GF-D8 (cell line): ENCODE measurements around the gene CSF2RB.

Experiments
- DNase-seq: peaks from one replicate; lab custom pipeline; 2025; lab: John Stamatoyannopoulos, UW

CSF2RB gene

DNA sequence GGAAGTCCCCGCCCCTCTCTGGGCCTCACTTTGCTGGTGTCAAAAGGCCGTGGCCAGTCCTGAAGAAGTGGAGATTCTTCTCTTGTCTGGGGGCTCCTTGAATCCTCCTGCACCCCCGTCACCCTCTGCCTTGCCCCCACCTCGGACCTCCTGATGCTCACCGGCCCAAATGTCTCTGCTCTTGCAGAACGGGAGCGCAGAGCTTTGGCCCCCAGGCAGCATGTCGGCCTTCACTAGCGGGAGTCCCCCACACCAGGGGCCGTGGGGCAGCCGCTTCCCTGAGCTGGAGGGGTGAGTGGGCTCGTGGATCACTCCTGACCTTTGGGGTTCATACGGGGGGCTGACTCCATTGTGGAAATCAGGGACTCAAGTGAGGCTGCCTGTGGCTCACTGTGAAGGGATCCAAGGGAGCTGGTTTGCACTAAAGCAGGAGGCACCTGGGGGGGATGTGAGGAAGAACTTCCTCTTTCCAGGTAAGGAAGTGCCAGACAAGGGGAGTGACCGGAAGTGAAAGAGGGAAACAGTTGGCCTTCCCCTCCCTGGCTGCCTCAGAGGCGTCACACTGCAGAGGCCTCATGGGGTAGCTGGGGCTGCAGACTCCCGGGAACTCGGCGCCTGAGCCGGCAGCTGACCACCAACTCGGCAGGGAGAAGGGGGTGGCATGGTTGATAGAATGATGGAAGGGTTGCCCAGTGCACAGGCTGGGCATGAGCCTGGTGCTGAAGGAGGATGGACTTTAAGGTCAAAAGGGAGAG is 23.1 kb downstream of the CSF2RB start:
- peak; percentile 35 for DNase-seq

DNA sequence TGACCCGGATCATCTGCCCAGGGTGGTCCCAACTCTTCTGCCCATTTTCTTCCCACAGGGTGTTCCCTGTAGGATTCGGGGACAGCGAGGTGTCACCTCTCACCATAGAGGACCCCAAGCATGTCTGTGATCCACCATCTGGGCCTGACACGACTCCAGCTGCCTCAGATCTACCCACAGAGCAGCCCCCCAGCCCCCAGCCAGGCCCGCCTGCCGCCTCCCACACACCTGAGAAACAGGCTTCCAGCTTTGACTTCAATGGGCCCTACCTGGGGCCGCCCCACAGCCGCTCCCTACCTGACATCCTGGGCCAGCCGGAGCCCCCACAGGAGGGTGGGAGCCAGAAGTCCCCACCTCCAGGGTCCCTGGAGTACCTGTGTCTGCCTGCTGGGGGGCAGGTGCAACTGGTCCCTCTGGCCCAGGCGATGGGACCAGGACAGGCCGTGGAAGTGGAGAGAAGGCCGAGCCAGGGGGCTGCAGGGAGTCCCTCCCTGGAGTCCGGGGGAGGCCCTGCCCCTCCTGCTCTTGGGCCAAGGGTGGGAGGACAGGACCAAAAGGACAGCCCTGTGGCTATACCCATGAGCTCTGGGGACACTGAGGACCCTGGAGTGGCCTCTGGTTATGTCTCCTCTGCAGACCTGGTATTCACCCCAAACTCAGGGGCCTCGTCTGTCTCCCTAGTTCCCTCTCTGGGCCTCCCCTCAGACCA is 24.0 kb downstream of the CSF2RB start:
- no peak for DNase-seq

DNA sequence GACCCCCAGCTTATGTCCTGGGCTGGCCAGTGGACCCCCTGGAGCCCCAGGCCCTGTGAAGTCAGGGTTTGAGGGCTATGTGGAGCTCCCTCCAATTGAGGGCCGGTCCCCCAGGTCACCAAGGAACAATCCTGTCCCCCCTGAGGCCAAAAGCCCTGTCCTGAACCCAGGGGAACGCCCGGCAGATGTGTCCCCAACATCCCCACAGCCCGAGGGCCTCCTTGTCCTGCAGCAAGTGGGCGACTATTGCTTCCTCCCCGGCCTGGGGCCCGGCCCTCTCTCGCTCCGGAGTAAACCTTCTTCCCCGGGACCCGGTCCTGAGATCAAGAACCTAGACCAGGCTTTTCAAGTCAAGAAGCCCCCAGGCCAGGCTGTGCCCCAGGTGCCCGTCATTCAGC is 24.6 kb downstream of the CSF2RB start:
- no peak for DNase-seq

DNA sequence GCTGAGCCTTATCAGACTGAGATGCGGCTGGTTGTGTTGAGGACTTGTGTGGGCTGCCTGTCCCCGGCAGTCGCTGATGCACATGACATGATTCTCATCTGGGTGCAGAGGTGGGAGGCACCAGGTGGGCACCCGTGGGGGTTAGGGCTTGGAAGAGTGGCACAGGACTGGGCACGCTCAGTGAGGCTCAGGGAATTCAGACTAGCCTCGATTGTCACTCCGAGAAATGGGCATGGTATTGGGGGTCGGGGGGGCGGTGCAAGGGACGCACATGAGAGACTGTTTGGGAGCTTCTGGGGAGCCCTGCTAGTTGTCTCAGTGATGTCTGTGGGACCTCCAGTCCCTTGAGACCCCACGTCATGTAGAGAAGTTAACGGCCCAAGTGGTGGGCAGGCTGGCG is 25.5 kb downstream of the CSF2RB start:
- DNase-seq: no peak

DNA sequence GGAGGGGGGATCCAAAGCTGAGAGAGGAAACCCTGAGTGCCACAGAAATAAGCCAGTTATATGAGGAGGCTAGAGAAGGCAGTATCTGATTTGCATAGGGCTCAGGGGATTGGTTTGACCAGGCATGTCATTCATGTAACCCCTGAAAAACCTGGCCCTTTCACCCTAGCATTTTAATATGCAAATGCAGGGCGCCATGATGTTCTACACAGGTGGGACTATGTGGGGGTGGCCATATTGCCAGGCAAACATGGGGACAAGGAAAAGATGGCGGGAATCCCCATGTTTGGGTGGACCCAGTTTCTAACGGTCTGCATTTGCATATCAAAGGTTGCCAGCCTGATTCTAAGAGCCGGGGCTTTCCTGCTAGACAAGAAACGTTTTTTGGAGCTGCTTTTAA is 27.2 kb downstream of the CSF2RB start:
- DNase-seq: no peak

DNA sequence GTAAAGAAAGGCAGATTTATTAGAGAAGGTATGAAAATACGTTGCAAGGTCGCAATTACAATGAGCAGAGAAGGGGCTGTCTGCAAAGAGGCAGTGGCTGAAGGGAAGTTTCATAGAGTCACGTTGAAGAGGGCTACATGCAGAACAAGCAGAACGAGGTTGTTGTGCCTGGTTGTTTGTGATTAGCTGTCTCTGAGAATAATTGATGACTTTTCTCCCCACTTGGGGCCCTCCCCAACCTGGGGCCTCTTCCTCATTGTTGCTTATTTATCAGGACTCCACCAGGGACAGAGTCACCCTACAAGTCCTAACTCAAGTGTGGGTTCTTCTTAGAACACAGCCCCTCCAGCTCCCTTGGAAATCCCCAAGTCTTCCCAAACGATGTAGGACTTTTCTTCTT is 29.1 kb downstream of the CSF2RB start:
- no peak for DNase-seq

DNA sequence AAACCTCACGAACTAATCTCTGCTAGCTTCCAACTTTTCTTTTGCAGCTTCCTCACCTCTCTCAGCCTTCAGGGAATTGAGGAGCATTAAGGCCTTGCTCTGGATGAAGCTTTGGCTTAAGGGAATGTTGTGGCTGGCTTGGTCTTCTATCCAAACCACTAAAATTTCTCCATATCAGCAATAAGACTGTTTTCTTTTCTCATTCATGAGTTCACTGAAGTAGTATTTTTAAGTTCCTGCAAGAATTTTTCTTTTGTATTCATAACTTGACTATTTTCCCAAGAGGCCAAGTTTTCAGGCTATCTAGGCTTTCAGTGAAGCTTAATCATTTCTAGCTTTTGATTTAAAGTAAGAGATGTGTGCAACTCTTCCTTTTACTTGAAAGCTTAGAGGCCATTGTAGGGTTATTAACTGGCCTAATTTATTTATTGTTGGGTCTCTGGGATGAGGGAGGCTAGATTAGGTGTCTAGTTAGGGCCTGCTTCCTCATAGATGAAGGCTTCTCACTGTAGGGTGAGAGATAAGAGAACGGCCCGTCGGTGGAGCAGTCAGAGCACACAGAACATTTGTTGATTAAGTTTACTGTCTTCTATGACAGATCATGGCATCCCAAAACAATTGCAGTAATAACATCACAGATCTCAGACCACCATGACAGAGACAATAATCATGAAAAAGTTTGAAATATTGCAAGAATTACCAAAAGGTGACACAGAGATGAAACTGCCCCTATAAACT is 33.2 kb downstream of the CSF2RB start:
- DNase-seq: peak; percentile 31

DNA sequence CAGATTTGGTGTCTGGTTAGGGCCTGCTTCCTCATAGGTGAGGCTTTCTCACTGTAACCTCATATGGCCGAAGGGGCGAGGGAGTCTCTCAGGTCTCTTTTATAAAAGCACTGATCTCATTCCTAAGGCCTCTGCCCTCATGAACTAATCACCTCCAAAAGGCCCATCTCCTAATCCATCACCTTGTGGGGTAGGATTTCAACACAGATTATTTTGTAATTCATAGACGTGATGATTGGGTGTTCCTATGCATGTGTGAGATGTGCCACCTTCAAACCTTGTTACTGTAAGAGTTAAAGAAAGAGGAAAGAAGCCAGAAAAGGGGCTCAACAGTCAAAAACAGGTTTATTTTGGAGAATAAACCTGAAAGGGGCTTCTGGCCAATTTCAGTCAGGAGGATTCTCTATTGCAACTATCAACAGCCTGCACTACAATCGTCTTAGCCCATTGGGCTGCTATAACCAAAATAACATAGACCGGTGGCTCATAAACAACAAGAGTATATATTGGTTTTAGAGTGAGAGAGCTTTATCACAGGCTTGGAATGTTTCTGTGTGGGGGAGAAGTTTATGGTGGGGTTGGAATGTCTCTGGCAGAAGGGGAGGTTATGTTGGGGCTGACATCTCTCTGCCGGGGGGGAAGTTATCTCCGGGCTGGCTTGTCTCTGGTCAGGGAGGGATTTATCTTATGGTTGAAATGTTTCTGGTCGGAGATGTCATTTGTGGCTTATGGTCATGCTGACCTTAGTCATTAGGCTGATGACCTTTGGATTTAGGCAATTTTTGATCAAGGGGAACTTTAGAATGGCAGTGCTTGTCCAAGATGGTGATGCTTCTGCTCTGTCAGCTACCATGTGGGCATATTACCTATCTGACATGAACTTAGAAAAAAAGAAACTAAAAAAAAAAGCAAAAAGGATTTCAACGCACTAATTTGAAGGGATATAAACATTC is 35.1 kb downstream of the CSF2RB start:
- no peak for DNase-seq

DNA sequence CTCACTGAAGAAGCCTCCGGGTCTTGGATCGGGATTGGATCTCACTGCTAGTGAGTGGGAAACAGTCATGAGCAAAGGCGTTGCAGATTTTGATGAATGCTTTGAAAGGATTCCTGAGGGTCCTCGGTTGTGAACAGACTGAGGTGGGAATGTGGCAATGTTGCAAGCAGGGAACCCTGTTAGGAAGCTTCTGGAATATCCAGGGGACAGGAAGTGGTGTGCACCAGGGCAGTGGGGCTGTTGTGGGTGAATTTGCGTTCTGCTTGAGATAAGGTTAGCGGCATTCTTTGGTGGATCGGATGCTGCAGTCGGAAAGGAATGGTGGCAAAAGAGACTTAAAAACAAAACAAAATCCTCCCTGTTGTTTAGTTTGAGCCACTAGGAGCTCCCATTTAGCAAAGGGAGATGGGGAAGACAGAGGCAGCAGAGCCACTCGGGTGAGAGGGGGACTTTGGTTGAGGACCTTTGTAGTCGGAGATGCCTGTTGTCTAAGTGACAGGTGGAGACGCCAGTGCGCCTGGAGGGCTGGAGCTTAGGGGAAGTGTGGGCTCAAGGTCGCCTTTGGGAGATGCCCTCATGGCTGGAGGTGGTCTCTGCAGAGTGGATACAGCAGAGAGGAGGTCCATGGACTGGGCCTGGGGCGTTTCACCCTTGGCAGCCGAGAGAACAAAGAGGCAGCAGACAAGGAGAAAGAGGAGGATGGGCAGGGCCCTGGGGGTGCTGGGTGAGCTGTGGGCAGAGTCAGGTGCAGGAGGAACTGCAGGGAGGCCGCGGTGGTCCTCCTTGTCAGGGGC is 37.6 kb downstream of the CSF2RB start:
- no peak for DNase-seq

DNA sequence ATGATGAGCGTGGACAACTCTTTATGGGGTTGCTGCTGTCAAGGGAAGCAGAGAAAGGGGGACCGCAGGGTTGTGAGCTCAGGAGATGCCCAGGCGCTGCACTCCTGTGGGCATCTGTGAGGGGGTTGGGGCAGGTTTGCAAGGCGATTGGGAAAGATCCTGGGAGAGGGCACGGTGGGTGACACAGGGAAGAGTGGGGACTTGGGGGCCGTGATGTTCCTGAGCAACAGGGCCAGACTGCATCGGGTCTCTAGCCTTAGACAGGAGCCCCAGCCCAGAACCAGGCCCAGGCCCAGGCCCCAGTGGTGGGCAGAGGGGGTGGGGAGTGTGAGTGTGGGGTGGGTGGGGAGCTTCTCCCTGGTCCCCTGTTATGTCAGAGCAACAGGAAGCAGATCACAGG is 38.3 kb downstream of the CSF2RB start:
- no peak for DNase-seq

DNA sequence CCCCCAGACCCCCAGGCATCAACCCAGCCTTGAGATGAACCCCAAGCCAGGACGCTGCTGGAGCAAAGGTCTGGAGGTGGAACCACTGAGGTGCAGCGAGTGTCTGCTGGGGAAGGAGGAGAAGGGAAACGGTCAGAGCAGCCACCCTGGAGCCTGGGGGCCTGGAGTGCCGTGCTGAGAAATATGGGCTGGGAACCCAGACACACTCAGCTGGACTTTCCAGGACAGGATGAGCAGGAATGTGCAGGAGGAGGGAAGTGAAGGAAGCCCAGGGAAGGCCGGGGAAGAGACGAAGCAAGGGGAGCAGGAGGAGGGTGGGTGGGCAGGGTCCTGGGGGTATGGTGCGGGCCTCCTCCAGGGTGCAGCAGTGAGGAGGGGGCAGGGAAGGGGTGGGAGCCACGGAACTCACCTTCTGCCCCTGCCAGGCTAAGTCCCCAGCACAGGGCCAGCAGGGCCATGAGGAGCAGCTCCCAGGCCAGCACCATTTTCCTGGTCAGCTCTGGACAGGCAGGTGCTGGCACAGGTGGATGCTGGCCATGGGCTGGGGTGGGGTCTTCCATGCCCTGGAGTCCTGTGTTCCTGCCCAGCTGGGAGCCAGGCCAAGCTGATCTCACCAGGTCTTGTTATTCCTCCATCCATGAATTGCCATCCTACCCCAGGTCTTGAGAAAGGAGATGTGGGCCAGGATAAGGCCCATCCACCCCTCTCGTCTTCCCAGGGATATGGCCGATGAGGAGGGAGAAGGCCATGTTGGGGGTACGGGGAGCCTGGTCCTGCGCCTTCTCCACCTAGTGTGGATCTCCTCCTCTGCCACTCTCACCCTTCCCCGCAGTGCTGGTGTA is 40.0 kb downstream of the CSF2RB start:
- DNase-seq: no peak

DNA sequence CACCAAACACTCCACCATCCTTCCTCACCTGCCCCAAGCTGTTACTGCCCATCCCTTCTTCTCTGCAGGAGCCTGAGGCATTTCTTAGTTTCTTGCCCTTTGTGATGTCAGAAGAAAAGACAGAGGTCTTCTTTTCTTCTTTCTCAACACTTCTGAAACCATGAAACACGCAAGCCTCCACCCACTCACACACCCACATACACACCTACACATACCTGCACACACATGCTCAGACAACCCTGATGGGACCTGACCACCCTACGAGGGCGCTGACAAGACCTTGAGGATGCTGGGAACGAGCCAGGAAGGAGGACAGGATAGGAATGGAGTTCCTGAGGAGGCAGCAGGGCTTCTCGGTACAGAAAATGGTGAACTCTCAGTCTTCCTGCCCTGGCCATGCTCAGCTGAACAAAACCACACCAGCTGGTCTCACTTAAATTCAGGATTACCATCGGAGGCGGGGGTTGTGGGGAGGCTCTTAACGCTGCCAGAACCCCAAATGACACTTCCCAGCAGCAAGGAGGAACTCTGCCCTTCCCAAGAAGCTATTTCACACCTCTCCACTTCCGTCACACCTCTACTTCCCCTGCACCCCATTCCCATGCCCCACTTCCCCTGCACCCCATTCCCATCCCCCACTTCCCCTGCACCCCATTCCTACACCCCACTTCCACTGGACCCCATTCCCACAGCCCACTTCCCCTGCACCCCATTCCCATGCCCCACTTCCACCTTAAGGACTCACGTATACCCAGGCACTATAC is 41.0 kb downstream of the CSF2RB start:
- DNase-seq: no peak

DNA sequence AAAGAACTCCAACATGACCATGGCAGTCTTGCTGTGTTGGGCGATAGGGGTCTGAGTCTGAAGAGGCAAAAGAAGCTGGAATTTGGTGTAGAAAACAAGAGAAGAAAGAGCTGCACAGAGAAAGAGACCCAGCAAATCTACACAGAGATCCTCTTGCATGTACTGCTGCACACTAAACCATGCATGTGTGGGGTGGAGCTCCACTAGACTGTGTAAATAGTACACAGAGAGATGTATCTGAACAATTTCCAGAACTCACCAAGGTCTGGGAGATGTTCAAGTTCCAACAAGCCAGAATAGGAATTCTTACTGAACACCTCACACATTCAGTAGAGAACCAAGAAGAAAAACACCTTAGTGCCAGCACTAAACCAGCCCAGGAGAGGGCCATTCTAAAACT is 42.3 kb downstream of the CSF2RB start:
- DNase-seq: no peak

DNA sequence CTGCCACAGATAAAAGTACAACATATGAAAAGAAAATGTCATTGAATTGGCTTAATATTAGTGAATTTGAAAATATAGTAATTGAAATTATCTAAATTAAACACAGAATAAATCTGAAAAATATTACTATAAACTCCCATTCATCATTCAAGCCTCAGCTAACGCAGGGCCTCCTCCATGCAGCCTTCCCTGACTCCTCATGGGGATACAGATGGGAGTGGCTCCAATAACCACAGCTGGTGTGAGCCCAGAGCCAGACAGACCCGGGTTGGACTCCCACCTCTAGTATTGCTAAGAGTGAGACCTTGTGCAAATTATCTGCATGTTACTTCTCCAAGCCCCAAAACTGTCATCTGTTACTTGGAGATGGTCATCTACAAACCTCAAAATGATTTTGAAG is 44.9 kb downstream of the CSF2RB start:
- no peak for DNase-seq

DNA sequence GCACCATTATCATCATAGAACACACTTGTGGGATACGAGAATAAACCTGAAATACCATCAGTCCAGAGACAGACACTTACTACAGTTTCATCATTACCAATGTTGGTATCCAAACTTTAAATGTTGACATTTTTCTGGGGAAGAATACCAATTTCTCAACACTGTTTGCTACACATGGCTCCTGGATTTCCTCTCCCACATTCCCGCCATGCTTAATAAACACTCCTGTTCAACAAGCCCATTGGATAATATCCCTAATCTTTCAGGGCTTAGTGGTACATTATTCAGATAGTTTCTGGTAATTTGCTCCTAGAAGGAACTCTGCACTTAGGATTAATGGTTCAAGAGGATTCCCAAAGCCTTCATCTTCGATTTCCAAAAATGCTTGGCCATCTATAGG is 48.2 kb downstream of the CSF2RB start:
- DNase-seq: no peak

DNA sequence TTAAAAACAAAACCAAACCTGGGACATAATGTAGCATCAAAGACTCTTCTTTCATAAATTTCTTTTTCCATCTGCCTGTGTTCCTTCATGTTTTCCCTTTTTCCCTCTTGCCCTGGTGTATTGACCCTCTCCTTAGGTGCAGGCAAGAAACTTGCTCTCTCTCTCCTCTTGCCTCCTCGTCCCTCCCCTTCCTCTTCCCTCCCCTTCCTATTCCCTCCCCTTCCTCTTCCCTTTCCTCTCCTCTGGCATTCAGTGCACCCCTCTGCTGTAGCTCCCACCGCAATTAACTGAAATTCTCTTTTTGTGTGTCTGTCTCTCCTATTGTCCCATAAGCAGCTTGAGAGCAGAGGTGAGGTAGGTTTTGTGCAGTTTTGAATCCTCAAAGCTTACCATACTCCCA is 49.9 kb downstream of the CSF2RB start:
- DNase-seq: peak; percentile 35

DNA sequence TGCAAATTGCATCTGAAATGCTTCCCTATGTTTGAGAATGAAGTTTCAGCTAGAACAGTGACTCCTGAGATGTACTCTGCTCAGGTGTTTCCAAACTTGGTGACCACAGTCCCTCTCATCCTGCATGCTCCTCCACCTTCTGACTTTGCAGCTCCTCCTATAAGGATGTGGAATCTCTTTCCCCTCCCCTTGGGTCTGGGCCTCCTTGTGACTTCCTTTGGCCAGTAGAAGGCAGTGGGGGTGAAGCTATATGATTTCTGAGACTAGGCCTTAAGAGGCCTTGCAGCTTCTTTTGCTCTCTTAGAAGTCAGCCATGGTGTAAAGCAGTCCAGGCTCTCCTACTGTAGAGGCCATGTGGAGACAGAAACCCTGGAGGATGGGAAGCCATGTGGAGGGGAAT is 50.7 kb downstream of the CSF2RB start:
- DNase-seq: peak; percentile 41

DNA sequence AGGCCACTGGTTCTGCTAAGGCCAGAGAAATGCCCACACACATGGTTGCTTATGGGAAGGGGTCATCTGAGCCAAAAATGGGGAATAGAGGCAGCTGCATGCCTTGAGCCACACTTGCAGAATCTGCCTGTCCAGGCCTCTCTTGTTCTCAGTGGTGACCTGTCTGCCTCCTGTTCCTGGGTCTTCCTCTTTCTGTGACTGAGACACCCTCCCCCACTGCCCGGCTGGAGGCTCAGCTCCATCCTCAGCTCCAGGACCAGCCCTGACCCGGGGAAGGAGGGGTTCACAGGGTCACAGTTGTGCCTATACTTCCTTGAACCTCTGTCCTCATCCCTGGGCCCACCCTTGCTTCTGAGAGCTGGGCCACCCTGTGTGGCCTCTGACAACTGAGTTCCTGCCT is 52.3 kb downstream of the CSF2RB start:
- peak; percentile 9 for DNase-seq

DNA sequence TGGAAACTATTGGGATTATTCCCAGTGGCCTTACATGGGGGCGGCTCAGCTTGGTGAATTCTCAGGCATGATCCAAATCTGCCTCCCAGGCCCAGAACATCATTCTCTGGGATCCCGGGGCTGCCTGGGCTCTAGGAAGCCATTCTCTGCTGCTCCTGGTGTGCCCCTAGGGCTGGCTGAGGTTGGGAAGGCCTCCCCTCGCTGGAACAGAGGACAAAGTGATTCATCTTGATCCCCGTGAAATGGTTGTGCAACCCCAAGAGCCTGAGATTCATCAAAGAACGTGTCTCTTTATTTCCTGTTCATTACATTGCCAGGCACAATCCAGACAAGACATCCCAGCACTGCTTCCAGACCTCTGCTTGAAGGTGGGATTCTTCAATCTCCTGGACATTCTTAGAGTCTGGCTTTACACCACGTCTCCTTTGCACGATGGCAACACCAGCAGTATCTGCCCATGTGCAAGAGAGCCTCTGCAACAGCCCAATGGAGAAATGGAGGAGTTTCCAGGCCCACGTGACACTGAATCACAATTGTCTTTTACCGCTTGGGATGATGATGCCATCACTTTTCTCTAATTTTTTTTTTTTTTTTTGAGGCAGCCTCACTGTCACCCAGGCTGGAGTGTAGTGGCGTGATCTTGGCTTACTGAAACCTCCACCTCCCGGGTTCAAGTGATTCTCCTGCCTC is 53.6 kb downstream of the CSF2RB start:
- no peak for DNase-seq
